ENCODE measurements around the gene ZBTB20. TPM values are rescaled to one million over a fixed set of nuclear protein-coding genes. Genes with fewer than 3 reads are reported as not detected.

The ZBTB20 gene
- polyA plus RNA-seq, 3 donors: 1.3 to 3.2 (median 2.0) TPM

DNA sequence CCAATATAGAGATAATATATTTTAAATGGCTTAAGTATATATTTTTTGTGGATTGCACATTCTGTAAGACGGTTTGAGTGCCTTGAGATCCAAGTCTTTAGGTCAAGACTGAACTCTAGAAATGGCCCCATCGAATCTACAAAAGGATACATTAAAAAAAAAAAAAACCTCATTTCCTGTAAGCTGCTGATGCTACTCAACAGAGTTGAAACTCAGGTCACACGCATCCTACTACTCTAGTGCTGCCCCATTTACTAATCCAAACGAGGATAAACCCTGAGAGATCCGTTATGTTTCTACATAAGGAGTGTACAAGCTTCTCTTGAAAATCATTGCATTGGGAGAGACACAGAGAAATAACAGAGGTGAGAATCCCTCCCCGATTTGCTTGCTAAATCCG is 666.0 kb downstream of the ZBTB20 start:
- H3K9me3 Mint-ChIP-seq: peaks cover 0 to 2% (median 0%) of the 10 kb centered on the region in 7 donors
- no peaks in the 10 kb centered on the region for H3K9me3 ChIP-seq (replicated peaks in 1 of 2; ENCODE audit: control insufficient read depth in 1 of 2, insufficient read depth in 1 of 2, low read length in 2 of 2)
- no peaks in the 10 kb centered on the region for H3K36me3 ChIP-seq (replicated peaks in 1 of 2; ENCODE audit: control insufficient read depth in 1 of 2, insufficient read depth in 2 of 2, low read length in 2 of 2)
- no peak for DNase-seq
- no peaks in the 10 kb centered on the region for H3K27me3 ChIP-seq (ENCODE audit: control insufficient read depth in 2 of 2, insufficient read depth in 2 of 2, low read length in 2 of 2)
- H3K4me1 ChIP-seq (ENCODE audit: control insufficient read depth in 1 of 2, insufficient read depth in 2 of 2, low read length in 2 of 2): no peaks in the 10 kb centered on the region
- intact Hi-C loops (cut with micrococcal nuclease): no loop called here
- no peaks in the 10 kb centered on the region for H3K27me3 Mint-ChIP-seq (ENCODE audit: low read depth in 3 of 3)
- TF ChIP-seq, protein P1, sequence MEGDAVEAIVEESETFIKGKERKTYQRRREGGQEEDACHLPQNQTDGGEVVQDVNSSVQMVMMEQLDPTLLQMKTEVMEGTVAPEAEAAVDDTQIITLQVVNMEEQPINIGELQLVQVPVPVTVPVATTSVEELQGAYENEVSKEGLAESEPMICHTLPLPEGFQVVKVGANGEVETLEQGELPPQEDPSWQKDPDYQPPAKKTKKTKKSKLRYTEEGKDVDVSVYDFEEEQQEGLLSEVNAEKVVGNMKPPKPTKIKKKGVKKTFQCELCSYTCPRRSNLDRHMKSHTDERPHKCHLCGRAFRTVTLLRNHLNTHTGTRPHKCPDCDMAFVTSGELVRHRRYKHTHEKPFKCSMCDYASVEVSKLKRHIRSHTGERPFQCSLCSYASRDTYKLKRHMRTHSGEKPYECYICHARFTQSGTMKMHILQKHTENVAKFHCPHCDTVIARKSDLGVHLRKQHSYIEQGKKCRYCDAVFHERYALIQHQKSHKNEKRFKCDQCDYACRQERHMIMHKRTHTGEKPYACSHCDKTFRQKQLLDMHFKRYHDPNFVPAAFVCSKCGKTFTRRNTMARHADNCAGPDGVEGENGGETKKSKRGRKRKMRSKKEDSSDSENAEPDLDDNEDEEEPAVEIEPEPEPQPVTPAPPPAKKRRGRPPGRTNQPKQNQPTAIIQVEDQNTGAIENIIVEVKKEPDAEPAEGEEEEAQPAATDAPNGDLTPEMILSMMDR (IDR thresholded peaks at IDR 0.05): no peak
- WGBS (ENCODE audit: insufficient coverage): 96% methylated on average over 2 of the region's 7 CpGs
- no peak overlapping the region for H3K27ac Mint-ChIP-seq
- H3K79me2 ChIP-seq (ENCODE audit: insufficient read depth, low read length): no peaks in the 10 kb centered on the region
- H3K4me2 ChIP-seq (replicated peaks; ENCODE audit: extremely low read depth, low read length, poor library complexity, severe bottlenecking): no peak overlapping the region
- H3K4me1 Mint-ChIP-seq: peaks cover 8% of the 10 kb centered on the region
- no peak overlapping the region for H2AFZ ChIP-seq (ENCODE audit: insufficient read depth, low read depth, low read length, poor library complexity, severe bottlenecking)
- H3K4me3 Mint-ChIP-seq: no peak overlapping the region
- H3K36me3 Mint-ChIP-seq: no peaks in the 10 kb centered on the region
- H3K4me3 ChIP-seq (replicated peaks in 1 of 3; ENCODE audit: low read depth in 2 of 3, low read length in 3 of 3): no peak overlapping the region
- H3K9ac ChIP-seq (ENCODE audit: insufficient read depth, low read length, poor library complexity, severe bottlenecking): no peak overlapping the region
- H4K20me1 ChIP-seq (ENCODE audit: insufficient read depth, low read length): no peaks in the 10 kb centered on the region
- no peak overlapping the region for H3K27ac ChIP-seq (ENCODE audit: low read depth in 1 of 2, low read length in 2 of 2)

DNA sequence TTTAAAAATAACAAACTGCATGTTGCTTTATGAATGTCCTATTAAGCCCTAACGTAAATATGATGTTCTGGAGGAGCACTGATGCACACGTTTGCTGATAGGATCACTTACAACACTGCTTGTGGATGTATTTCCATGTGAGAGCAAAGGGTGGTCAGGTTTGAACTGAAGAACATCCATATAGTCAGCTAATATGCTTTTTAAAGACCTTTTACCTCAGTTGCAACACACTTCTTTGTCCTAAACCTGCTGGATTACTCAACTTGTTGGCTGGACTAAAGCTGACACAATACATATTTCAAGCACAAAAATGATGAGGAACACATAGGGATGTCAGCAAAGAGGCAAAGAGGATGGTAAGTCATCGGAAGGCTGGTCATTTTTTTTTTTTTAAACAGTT is 666.6 kb downstream of the ZBTB20 start:
- no CpG with 5 or more reads among the region's 3 CpGs for WGBS (ENCODE audit: insufficient coverage)
- Mint-ChIP-seq H3K4me3 (no peak overlapping the region), H3K36me3 (no peaks in the 10 kb centered on the region), H3K4me1 (peaks cover 8% of the 10 kb centered on the region), H3K9me3 (peaks cover 0 to 2% (median 0%) of the 10 kb centered on the region in 7 donors), H3K27me3 (ENCODE audit: low read depth in 3 of 3) (no peaks in the 10 kb centered on the region), H3K27ac (no peak overlapping the region)
- Histone ChIP-seq H3K27ac (ENCODE audit: low read depth in 1 of 2, low read length in 2 of 2) (no peak overlapping the region), H4K20me1 (ENCODE audit: insufficient read depth, low read length) (no peaks in the 10 kb centered on the region), H3K9ac (ENCODE audit: insufficient read depth, low read length, poor library complexity, severe bottlenecking) (no peak overlapping the region), H3K9me3 (replicated peaks in 1 of 2; ENCODE audit: control insufficient read depth in 1 of 2, insufficient read depth in 1 of 2, low read length in 2 of 2) (no peaks in the 10 kb centered on the region), H3K27me3 (ENCODE audit: control insufficient read depth in 2 of 2, insufficient read depth in 2 of 2, low read length in 2 of 2) (no peaks in the 10 kb centered on the region), H3K4me3 (replicated peaks in 1 of 3; ENCODE audit: low read depth in 2 of 3, low read length in 3 of 3) (no peak overlapping the region), H3K4me1 (ENCODE audit: control insufficient read depth in 1 of 2, insufficient read depth in 2 of 2, low read length in 2 of 2) (no peaks in the 10 kb centered on the region), H3K36me3 (replicated peaks in 1 of 2; ENCODE audit: control insufficient read depth in 1 of 2, insufficient read depth in 2 of 2, low read length in 2 of 2) (no peaks in the 10 kb centered on the region), H3K4me2 (replicated peaks; ENCODE audit: extremely low read depth, low read length, poor library complexity, severe bottlenecking) (no peak overlapping the region), H2AFZ (ENCODE audit: insufficient read depth, low read depth, low read length, poor library complexity, severe bottlenecking) (no peak overlapping the region), H3K79me2 (ENCODE audit: insufficient read depth, low read length) (no peaks in the 10 kb centered on the region)
- TF ChIP-seq, protein P1 (IDR thresholded peaks at IDR 0.05): no peak
- intact Hi-C loops (cut with micrococcal nuclease): no loop called here
- DNase-seq: no peak

All from CD14-positive monocyte (primary cell).